ENCODE data around the gene MRPL33. TPM values are rescaled to one million over a fixed set of nuclear protein-coding genes. Genes with fewer than 3 reads are reported as not detected.

Gene MRPL33
- total RNA-seq, 1 donor from 2014 or later = 76.7 TPM

- peak; percentile 35 for DNase-seq (ENCODE audit: low read depth, low spot score)
Observed at GRCh38 chr2:27776097-27776496, 4.6 kb downstream of the MRPL33 start.

- no peak for DNase-seq (ENCODE audit: low read depth, low spot score)
Observed at GRCh38 chr2:27776696-27777095, 5.2 kb downstream of the MRPL33 start.

DNA sequence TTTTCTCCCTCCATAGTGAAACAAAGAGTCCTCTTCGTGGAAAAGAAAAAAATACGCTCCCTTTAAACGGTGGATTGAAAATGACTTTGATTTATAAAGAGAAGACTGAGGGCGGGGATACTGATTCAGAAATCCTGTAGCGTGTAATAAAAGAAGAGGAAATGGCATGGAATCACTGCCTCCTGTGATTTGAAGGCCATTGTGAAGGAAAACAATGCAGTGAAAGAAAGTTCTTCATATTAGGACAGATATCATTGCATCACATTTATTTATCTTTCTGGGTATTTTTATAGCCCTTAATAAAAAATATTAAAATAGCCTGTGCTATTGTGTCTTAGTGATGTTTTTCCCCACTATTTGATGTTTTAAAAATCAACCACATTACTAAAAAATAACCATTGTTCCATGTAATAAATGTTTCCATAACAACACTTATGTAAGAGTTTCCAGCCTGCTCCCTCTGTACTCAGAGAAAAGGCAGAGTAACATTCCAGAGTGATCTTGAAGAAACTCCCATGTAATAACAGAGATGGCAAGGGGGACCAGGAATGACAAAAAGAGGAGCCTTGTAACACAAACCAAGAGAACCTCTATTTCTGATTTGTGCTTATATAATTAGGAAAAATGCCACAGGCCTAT, 8.0 kb downstream of the MRPL33 start:
- DNase-seq (ENCODE audit: low read depth, low spot score) = peak; percentile 86

DNA sequence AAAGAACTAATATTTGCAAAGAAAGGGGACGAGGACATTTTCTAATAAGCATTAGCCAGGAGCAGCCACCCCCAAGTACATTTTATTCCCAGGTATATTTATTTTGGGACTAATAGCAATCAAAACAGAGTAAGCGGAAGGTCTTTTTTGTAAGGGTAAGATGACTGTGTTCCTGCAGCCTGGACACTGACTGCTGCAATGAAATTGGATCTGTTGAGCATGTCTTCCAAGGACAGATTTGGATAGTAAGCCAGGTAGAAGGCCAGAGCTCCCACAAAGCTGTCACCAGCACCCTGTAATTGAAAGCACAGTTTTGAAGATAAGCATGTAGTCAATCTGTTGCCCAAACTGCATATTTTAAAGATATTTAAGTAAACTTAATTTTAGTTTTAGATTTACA, 10.0 kb downstream of the MRPL33 start:
- no peak for DNase-seq (ENCODE audit: low read depth, low spot score)

- no peak for DNase-seq (ENCODE audit: low read depth, low spot score)
Observed at GRCh38 chr2:27782701-27783100, 11.2 kb downstream of the MRPL33 start.

- DNase-seq (ENCODE audit: low read depth, low spot score) = no peak
Observed at GRCh38 chr2:27790796-27791195, 19.3 kb downstream of the MRPL33 start.

DNA sequence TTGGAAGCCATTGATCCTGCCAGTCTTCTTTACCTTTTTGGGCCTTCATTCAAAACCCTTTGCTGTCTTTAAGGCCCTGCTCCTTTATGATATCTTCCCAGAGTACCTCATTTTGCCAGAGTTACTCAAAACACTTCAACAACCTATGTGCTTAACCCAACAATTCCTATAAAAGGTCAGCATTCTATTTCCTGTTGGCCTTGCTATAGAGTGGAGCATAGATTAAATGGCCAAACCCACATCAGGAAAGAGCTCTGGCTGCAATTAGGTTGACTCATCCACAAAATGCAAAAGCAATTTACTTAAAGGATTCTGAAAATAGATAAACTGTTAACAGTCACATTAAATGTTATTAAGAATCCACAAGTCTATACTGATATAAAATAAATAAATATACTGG, 21.2 kb downstream of the MRPL33 start:
- no peak for DNase-seq (ENCODE audit: low read depth, low spot score)

DNA sequence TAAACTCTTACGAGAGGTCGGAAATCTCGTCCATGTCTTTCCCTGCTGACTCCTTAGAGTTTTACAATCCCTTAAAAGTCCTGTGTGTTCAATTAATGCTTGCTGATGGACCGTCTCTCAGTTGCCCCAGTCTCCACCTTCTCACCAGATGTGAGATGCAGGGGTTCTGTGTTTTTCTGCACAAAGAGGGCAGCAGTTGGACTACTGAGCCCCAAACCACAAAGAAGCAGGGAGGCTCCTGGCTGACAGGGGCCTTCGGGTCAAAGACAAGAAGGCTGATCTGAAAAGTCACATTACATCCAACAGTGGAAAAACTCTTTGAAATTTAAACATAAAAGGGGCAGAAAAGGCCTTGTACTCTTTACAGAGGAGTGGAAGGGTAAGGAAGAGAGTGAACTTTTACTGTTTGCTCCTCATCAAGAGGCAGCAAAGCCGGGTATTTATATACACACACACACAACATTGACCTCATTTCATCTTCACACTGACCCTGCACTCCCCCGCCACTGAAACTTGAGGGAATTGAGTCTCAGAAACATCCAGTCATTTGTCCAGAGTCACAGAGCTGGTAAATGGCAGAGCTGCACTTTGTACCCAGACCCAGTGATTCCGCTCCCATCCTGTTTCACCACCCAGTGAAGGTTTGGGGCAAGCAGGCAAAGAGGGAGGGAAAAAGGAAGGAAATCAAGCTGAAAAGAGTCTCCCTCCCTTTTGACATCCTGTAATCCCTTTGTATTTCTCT, 23.7 kb downstream of the MRPL33 start:
- DNase-seq (ENCODE audit: low read depth, low spot score) = no peak

DNA sequence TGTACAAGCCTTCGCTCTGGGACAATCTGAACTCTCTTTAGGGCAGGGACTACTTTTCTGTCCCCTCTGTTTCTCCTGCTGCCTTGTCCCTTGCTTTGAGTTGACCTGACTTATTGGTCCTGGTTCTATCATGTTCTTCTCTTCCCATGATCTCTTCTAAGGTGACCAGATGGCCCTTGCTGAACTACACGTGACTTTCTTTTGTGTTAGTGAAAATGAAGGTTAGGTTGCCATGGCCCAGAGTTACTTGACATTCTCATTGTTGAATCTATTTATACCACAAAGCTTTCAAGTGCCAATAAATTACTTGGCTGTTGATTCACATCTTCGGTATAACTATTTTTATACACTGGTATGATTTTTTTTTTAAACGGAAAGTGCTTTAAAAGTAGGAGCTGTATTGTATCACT, 24.4 kb downstream of the MRPL33 start:
- peak; percentile 48 for DNase-seq (ENCODE audit: low read depth, low spot score)

DNA sequence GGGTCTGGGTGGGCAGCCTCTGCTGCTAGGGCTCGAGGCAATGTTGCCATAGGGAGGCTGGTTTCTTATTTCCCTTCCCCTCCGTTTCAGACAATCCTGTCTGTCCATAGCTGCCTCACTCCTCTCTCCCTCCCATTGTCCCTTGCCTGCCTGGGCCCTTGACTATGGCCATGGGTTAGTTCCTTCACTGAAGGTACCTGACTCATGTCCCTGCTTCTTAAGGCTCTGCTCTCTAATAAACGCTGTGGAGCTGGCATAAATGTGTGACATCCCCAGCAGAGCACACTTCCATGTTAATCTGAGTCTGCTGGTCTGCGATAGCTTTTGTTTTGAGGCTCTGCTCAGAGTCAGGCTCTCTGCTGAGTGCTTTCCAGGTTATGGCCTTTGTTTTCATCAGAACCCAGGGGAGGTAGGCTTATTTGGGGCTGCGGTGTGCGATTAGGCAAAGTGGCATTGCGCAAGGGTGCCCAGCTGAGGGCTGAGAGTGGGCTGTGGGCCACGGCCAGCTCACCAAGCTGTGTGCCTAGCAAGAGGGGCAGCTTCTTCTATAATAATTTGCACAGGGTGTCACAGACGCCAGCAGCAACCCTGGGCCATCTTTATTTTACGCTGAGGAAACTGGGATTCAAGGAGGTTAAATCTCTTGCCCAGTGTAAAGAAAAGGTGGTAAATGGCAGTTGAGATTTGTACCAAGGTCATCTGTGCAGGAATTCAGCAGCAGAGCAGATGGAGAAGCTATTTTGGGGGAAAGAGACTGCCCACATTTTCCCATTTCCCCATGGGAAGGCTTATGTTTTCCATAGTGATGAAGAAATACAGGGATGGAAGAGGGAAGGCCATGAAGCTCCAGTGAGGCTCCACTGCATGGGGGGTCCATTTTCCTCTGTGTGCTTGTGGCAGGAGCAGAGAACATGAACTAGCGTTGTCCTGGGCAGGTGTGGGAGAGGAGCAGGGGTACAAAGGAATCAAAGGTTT, 25.6 kb downstream of the MRPL33 start:
- no peak for DNase-seq (ENCODE audit: low read depth, low spot score)

DNA sequence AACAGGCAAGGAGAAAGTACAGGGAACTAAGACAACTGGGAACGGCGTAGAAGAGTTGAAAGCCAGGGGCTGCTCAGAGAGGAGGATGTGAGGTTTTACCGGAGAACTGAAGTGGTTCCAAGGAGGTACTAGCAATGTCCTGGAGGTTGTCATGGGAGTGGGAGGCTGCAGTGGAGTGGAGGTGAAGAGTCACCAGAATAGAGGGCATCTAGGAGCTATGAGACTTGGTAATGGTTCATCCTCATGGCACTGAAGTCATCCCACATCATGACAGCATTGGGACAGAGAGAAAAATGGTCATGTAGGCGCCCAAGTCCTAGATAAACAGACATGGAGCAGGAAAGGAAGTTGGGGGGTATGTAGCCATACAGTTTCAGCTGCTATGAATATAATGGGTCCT, 26.3 kb downstream of the MRPL33 start:
- no peak for DNase-seq (ENCODE audit: low read depth, low spot score)

DNA sequence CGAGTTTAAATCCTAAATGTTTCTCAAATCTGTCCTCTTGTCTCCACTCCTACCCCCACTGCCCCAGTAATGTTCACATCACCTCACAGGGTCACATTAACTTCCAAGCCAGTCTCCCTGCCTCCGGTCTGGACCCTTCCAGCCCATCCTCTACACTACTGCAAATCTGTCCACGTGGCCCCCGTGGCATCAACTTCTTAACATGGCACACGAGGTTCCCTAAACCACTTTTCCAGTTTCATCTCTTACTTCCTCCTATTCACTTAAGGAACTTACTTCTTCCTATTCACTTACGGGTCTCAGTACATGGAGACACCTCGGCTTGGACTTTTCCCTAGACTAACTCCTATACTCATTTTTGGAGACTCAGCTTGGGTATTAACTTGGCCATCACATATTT, 27.0 kb downstream of the MRPL33 start:
- no peak for DNase-seq (ENCODE audit: low read depth, low spot score)

DNA sequence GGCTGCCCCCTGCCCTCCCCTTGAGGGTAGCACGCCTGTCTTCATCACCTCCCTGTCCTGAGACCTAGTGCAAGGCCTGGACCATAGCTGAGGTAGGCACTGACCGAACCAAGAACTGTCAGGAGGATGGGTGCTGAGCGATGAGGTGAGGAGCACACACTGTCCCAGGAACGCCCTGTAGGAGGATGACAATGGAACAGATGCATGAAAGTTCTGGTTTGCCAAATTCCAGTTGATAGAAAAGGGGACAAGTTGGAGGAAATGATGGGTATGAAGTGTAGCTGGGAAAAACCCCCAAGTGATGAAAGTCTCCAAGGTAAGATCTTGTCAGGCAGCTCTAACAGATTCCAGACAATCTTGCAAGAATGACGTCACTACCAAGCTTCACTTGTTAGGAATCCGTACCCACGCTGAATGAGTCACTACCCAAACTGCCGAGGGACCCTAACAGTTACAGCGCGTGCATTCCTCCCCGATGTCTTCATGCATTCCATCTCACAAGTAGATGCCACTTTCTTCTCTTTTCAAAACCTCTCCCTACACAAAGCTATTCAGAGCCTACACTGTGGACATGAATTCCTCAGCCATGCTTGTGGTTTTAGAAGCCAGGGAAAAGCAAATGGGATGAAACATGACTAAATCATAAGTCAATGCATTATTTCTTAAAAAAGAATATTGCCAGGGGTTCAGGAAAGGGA, 27.6 kb downstream of the MRPL33 start:
- peak; percentile 97 for DNase-seq (ENCODE audit: low read depth, low spot score)

DNA sequence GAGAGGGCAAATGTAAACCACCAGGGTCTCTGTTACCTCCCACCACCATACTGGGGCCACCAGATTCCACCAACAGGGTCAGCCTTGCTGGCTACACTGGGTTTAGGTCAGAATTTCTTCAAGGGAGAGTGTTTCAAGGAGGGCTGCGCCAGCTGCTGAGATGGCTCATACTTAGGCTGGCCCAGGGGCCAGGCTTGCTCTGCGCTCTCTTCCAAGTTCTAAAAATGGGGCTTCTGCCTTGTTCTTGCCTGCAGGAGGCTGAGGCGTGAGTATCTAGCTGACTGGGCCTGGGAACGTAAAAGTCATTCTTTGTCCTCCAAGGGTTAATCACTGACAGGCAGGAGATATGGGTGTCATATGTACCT, 28.1 kb downstream of the MRPL33 start:
- no peak for DNase-seq (ENCODE audit: low read depth, low spot score)

- DNase-seq (ENCODE audit: low read depth, low spot score) = no peak
Observed at GRCh38 chr2:27800856-27801255, 29.3 kb downstream of the MRPL33 start.

DNA sequence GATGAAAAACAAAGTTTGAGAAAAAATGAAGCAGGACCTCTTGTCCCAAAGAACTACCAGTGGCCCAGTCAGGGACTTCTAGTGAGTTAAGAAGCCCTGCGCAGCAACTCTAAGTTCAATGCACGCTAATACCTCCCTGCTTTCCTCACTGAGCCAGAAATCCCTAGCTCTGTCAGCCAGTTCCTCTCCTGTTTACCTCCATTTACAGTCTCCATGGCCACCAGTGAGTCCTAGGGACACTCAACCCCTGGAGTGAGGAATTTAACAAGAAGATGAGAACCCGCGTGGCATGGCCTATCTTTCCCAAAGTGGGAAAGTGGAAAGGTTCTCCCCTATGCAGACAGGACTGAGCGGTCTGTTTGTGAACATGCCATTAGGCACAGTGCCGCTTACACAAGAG, 31.0 kb downstream of the MRPL33 start:
- DNase-seq (ENCODE audit: low read depth, low spot score) = no peak

DNA sequence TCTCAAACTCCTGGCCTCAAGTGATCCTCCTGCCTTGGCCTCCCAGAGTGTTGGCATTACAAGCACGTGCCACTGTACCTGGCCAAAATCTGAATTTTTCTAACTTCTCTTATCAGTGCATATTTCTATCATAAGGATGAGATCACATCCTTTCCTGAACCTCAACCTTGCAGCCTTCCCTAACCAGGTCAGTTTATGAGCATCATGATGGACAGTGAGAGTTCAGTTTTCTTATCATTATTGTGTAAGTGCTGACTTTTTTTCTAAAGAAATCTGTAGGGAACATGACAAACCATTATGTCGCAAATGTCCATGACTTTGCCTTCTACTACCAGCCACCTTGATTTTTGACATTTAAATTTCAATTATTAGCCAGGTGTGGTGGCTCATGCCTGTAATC, 31.5 kb downstream of the MRPL33 start:
- DNase-seq (ENCODE audit: low read depth, low spot score) = no peak

DNA sequence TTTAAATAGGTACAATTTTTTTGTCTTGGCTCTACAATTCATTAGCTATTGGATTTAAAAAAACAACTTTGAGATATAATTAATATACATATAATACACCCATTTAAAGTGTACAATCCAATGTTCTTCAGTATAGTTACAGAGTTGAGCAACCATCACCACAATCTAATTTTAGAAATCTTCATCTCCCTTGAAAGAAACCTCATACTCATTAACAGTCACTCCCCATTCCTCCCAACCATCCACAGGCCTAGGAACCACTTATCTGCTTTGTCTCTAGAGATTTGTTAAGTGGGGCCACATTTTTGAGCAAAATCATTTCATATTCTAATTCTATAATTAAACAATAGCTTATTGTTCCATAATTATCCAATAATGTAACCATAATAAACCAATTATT, 32.6 kb downstream of the MRPL33 start:
- DNase-seq (ENCODE audit: low read depth, low spot score) = no peak

GRCh38 chr2:27805180-27805579, 33.7 kb downstream of the MRPL33 start:
- no peak for DNase-seq (ENCODE audit: low read depth, low spot score)

GRCh38 chr2:27806311-27807059, 35.0 kb downstream of the MRPL33 start:
- DNase-seq (ENCODE audit: low read depth, low spot score) = no peak

DNA sequence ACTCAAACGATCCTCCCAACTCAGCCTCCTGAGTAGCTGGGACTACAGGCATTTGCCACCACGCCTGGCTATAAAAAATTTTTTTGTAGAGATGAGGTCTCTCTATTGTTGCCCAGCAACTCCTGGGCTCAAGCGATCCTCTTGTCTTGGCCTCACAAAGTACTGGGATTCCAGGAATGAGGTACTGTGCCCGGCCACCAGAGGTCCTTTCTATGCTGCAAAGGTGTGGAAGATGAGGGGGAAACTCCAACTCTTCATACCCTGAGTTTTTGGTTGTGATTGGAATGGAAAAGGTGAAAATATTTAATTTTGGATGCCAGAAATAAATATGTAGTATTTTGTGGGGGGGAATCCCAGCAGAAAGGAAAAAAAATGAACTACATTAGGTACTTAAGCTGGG, 36.0 kb downstream of the MRPL33 start:
- DNase-seq (ENCODE audit: low read depth, low spot score) = no peak
